Gastroesophageal sphincter (tissue), 4 donors: Measurements from ENCODE around the gene DYSF. TPM values are rescaled to one million over a fixed set of nuclear protein-coding genes. Genes with fewer than 3 reads are reported as not detected.
"Not testable (repeated sequence)": the region's sequence is repeated elsewhere in the genome, so short reads cannot be mapped to it uniquely, and the experiment has no call there.

ENCODE experiments used
- ATAC-seq: fragments of 150-250 bp; one replicate; pipeline ENCODE4 v1.9.1; 2016; ENCODE audit warnings: mild to moderate bottlenecking, moderate library complexity
- H3K27ac ChIP-seq, 4 donors: fragments of 200-600 bp; sonication (generic) in 3 of 4; 1 replicate in 3 of 4; 2 replicates in 1 of 4; pipeline ENCODE4 v1.5.1; 2016 to 2019
- H3K27me3 ChIP-seq: fragments of 200-600 bp; sonication (generic); one replicate; pipeline ENCODE4 v1.5.1; 2019
- H3K36me3 ChIP-seq, 2 donors: fragments of 200-600 bp; sonication (generic); one replicate each; pipeline ENCODE4 v1.5.1; 2019; ENCODE audit warnings: control low read depth in 1 of 2
- H3K4me1 ChIP-seq, 3 donors: fragments of 200-600 bp; sonication (generic); 1 replicate in 2 of 3; 2 replicates in 1 of 3; pipeline ENCODE4 v1.5.1; 2016 to 2019; ENCODE audit warnings: control low read depth in 2 of 3
- H3K4me3 ChIP-seq, 2 donors: fragments of 200-600 bp; sonication (generic); one replicate each; pipeline ENCODE4 v1.5.1; 2019; ENCODE audit warnings: mild to moderate bottlenecking in 1 of 2, moderate library complexity in 1 of 2
- H3K9me3 ChIP-seq, 3 donors: fragments of 200-600 bp; sonication (generic); one replicate each; pipeline ENCODE4 v1.5.1; 2017 to 2019; ENCODE audit warnings: control low read depth in 2 of 3
- CTCF ChIP-seq, 4 experiments: fragments of 200-600 bp in 2 of 4; fragments of 450-650 bp in 2 of 4; sonication (generic) in 1 of 4; IDR thresholded peaks; one replicate each; pipeline ENCODE4 v1.5.1; 2017 to 2019; ENCODE audit warnings: antibody characterized with exemption in 4 of 4, mild to moderate bottlenecking in 2 of 4, moderate library complexity in 2 of 4
- EP300 ChIP-seq: sonication (generic); formaldehyde crosslinking; IDR thresholded peaks from one replicate; pipeline ENCODE4 v1.6.1; 2017; ENCODE audit warnings: antibody characterized with exemption, mild to moderate bottlenecking
- POLR2A ChIP-seq, 2 donors: fragments of 450-650 bp; IDR thresholded peaks; one replicate each; pipeline ENCODE4 v1.6.1; 2017; ENCODE audit warnings: antibody characterized with exemption in 2 of 2, mild to moderate bottlenecking in 2 of 2, moderate library complexity in 1 of 2
- POLR2AphosphoS5 ChIP-seq: sonication (generic); formaldehyde crosslinking; IDR thresholded peaks from one replicate; pipeline ENCODE4 v1.6.1; 2017; ENCODE audit warnings: antibody characterized with exemption
- WGBS, 2 donors: methylation state at CpG; one replicate each; pipeline ENCODE4 v1.1.5; 2018; ENCODE audit warnings: low coverage in 1 of 2; 5-methylcytosine and 5-hydroxymethylcytosine counted together
- total RNA-seq, 4 donors: library from RNA; depleted of rRNA; stranded (reverse); fragments of >200 nt; gene quantifications; one replicate each; pipeline ENCODE4 v1.1.0, GENCODE V29; 2016

Gene DYSF
- total RNA-seq, 4 donors from 2014 or later: 11.0 to 50.1 (median 17.4) TPM

- Histone ChIP-seq H3K27me3 (no peaks in the 10 kb centered on the region), H3K4me3 (no peak overlapping the region), H3K36me3 (peaks cover 0 to 22% of the 10 kb centered on the region in 2 donors), H3K27ac (no peak overlapping the region), H3K9me3 (no peaks in the 10 kb centered on the region), H3K4me1 (no peaks in the 10 kb centered on the region)
- WGBS, 2 donors: 100% methylated on average over 1 of the region's 4 CpGs; no CpG with 5 or more reads in 1 of the 2 donors
- TF ChIP-seq CTCF (IDR thresholded peaks at IDR 0.05): no peak
- no peak for TF ChIP-seq POLR2A (IDR thresholded peaks at IDR 0.05)
- TF ChIP-seq POLR2AphosphoS5: no peak
- no peak for TF ChIP-seq EP300
- ATAC-seq: no peak
Observed at GRCh38 chr2:71481111-71481510, 27.8 kb downstream of the DYSF start.

- H3K4me3 ChIP-seq: no peak overlapping the region
- TF ChIP-seq CTCF (IDR thresholded peaks at IDR 0.05): no peak
- TF ChIP-seq EP300: no peak
- no peak for TF ChIP-seq POLR2AphosphoS5
- TF ChIP-seq POLR2A (IDR thresholded peaks at IDR 0.05): no peak
- H3K27ac ChIP-seq: no peak overlapping the region
- no peaks in the 10 kb centered on the region for H3K9me3 ChIP-seq
- H3K36me3 ChIP-seq: peaks cover 0 to 27% of the 10 kb centered on the region in 2 donors
- 56% methylated on average over 4 of the region's 4 CpGs; no CpG with 5 or more reads in 1 of the 2 donors for WGBS, 2 donors
- no peak for ATAC-seq
- H3K27me3 ChIP-seq: no peaks in the 10 kb centered on the region
- no peaks in the 10 kb centered on the region for H3K4me1 ChIP-seq
Observed at GRCh38 chr2:71482055-71482454, 28.7 kb downstream of the DYSF start.

- TF ChIP-seq POLR2AphosphoS5: no peak
- TF ChIP-seq POLR2A (IDR thresholded peaks at IDR 0.05): no peak
- no peak for TF ChIP-seq EP300
- no peak for TF ChIP-seq CTCF (IDR thresholded peaks at IDR 0.05)
- H3K4me1 ChIP-seq: no peaks in the 10 kb centered on the region
- H3K36me3 ChIP-seq: peaks cover 0 to 27% of the 10 kb centered on the region in 2 donors
- H3K27ac ChIP-seq: no peak overlapping the region
- no peaks in the 10 kb centered on the region for H3K9me3 ChIP-seq
- 60% methylated on average over 3 of the region's 10 CpGs; no CpG with 5 or more reads in 1 of the 2 donors for WGBS, 2 donors
- H3K4me3 ChIP-seq: no peak overlapping the region
- no peak for ATAC-seq
- no peaks in the 10 kb centered on the region for H3K27me3 ChIP-seq
Observed at GRCh38 chr2:71483246-71483645, 29.9 kb downstream of the DYSF start.

GRCh38 chr2:71484354-71484753, 31.0 kb downstream of the DYSF start:
- Histone ChIP-seq H3K27me3 (no peaks in the 10 kb centered on the region), H3K4me3 (no peak overlapping the region), H3K4me1 (no peaks in the 10 kb centered on the region), H3K9me3 (no peaks in the 10 kb centered on the region), H3K27ac (no peak overlapping the region), H3K36me3 (peaks cover 0 to 27% of the 10 kb centered on the region in 2 donors)
- no peak for ATAC-seq
- WGBS, 2 donors: 85 to 100% methylated on average over 1 to 2 of the region's 2 CpGs
- TF ChIP-seq POLR2AphosphoS5: no peak
- TF ChIP-seq POLR2A (IDR thresholded peaks at IDR 0.05): no peak
- TF ChIP-seq EP300: no peak
- TF ChIP-seq CTCF (IDR thresholded peaks at IDR 0.05): no peak

GRCh38 chr2:71486881-71487640, 33.7 kb downstream of the DYSF start:
- no peak overlapping the region for H3K27ac ChIP-seq
- no peaks in the 10 kb centered on the region for H3K4me1 ChIP-seq
- no peaks in the 10 kb centered on the region for H3K9me3 ChIP-seq
- WGBS, 2 donors: 81 to 82% methylated on average over 7 to 9 of the region's 11 CpGs
- TF ChIP-seq POLR2AphosphoS5 (no peak), POLR2A (IDR thresholded peaks at IDR 0.05) (no peak), CTCF (IDR thresholded peaks at IDR 0.05) (no peak)
- peaks cover 0 to 23% of the 10 kb centered on the region in 2 donors for H3K36me3 ChIP-seq
- no peak overlapping the region for H3K4me3 ChIP-seq
- H3K27me3 ChIP-seq: no peaks in the 10 kb centered on the region
- no peak for ATAC-seq

GRCh38 chr2:71491551-71491950, 38.2 kb downstream of the DYSF start:
- not testable (repeated sequence) for H3K9me3 ChIP-seq, H3K4me3 ChIP-seq, H3K27me3 ChIP-seq, H3K4me1 ChIP-seq, ATAC-seq
- 88 to 100% methylated on average over 3 of the region's 3 CpGs for WGBS, 2 donors
- Histone ChIP-seq H3K36me3 (peaks cover 0 to 14% of the 10 kb centered on the region in 2 donors), H3K27ac (peak overlapping the region in 2 of 4 donors; percentile 25 to 31)
